ENCODE data around the gene POGLUT3.
A peak's percentile ranks its signal among the peaks of the same experiment; 100 is the strongest.

The POGLUT3 gene

DNA sequence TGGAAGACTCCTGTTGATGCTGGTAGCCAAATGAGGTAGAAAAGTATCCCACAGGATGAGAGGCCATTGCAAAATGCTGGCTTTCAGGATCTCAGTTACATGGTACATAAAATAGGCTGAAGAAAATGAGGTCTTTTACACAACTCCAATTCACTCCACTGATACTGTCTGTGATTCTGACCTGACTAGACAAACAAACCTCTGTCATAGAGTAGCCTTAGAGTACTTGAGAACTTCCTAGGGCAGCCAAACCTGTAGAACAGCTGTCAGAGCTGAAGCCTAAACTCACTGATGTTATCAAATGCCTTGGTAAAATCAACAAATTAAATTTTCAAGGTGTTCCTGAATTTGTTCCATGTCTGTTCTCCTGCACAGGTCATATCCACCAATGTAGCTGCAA, 26.2 kb upstream of the POGLUT3 start:
- in situ Hi-C loops (cut with HindIII; ENCODE audit: low pct_unique_long_range_greater_than_20kb, low sequenced_read_pairs) = no loop called here
- peak; percentile 65 to 96 for DNase-seq (ENCODE audit: low read depth in 1 of 2, low spot score in 1 of 2)
- TF ChIP-seq JUND (IDR thresholded peaks at IDR 0.05; ENCODE audit: low read depth) = peak; percentile 78

DNA sequence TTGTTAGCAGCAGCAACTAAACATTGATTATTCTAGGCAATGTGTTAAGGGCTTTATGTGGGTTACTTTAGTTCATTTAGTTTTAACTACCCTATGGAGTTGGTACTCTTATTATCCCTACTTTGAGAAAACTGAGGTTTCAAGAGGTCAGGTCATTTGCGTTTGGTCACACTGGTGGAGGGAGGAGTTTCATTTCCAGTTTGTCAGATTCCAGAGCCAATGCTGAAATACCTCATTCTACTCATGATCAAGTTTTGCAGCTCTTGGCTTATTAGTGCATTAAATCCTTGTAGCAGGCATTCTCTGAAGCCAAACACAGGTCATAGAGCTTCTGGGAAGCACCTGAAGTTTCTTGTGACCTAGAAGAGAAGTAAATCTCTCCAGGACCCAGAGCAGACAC, 24.1 kb upstream of the POGLUT3 start:
- in situ Hi-C loops (cut with HindIII; ENCODE audit: low pct_unique_long_range_greater_than_20kb, low sequenced_read_pairs) = no loop called here
- no peak for TF ChIP-seq JUND (IDR thresholded peaks at IDR 0.05; ENCODE audit: low read depth)
- peak in 1 of 2 experiments; percentile 54 for DNase-seq (ENCODE audit: low read depth in 1 of 2, low spot score in 1 of 2)

DNA sequence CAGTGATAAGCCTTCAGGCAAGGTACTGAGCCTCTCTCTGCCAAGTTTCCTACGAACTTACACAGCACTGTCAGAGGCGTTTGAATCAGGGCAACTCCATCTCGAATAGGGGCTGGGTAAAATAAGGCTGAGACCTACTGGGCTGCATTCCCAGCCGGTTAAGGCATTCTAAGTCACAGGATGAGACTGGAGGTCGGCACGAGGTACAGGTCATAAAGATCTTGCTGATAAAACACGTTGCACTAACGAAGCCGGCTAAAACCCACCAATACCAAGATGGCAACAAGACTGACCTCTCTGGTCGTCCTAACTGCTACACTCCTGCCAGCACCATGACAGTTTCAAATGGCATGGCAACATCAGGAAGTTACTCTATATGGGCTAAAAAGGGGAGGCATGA, 20.4 kb upstream of the POGLUT3 start:
- in situ Hi-C loops (cut with HindIII; ENCODE audit: low pct_unique_long_range_greater_than_20kb, low sequenced_read_pairs) = no loop called here
- no peak for TF ChIP-seq JUND (IDR thresholded peaks at IDR 0.05; ENCODE audit: low read depth)
- DNase-seq (ENCODE audit: low read depth in 1 of 2, low spot score in 1 of 2) = no peak

DNA sequence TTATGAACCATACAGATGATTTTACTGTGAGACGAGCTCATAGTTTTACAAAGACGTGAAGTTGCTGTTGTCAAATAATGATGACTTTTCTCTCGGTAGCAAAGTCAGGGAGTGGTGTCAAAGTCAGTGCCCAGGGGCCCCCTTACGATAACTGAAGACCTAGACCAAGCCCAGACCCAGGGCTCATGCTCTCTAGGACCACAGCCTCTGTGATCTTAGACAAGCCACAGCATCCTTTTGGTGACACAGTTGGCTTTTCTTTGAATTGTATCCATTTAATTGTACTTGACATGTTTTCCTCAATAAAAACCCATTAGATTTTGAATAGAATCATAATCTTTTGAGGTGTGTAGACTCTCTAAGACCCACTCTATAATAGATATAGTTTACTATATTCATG, 17.9 kb upstream of the POGLUT3 start:
- in situ Hi-C loops (cut with HindIII; ENCODE audit: low pct_unique_long_range_greater_than_20kb, low sequenced_read_pairs) = no loop called here
- no peak for DNase-seq (ENCODE audit: low read depth in 1 of 2, low spot score in 1 of 2)

DNA sequence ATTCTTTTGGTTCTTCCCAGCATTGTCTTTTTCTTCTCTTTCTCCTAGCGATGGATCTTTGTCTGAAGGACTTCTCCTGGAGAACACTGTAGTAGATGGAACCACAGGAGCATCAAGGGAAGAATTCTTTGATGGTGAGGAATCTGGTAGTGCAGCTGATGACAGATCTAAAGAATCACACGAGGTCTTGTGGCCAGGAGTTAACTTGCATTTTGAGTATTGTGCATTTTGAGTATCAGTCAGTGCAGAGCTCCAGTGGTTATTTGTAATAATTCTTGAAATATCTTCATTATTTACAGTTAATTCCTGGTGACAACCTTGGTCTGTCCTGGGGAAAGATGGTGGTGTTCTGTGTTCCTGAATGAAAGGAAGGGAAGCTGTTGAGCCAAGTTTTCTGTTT, 14.5 kb upstream of the POGLUT3 start:
- no peak for DNase-seq (ENCODE audit: low read depth in 1 of 2, low spot score in 1 of 2)
- no peak for TF ChIP-seq JUND (IDR thresholded peaks at IDR 0.05; ENCODE audit: low read depth)
- in situ Hi-C loops (cut with HindIII; ENCODE audit: low pct_unique_long_range_greater_than_20kb, low sequenced_read_pairs) = no loop called here

More for the DNA sequence above, 17.9 kb upstream of the POGLUT3 start:
- TF ChIP-seq JUND (IDR thresholded peaks at IDR 0.05; ENCODE audit: low read depth) = no peak

DNA sequence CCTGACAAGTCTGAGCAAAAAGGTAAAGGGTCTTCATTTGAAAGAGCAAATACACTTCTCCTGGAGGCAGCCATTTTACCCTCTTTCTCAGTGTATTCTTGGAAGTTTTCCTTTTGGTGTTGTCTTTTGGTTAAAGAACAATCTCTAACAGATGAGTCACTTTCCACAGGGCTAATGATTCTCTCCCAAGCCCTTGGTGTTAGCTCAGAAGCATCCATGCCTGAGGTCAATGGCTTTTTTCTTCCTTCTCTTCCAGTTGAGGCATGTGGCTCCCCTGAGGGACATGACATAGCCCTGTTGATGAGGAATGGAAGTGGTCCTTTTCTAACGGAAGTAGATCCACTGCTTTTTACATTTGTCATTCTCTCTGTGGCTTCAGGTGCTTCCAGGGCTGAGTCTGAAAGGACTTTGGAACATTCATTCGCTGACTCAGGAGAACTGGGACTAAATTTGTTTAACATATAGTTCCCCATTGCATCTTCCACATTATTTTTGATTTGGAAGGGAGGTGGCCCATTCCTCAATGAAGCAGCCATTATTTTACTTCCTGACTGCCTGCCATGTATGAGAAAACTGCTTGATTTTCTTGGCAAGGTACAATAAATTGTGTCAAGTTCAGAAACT, 13.8 kb upstream of the POGLUT3 start:
- in situ Hi-C loops (cut with HindIII; ENCODE audit: low pct_unique_long_range_greater_than_20kb, low sequenced_read_pairs) = no loop called here
- no peak for TF ChIP-seq JUND (IDR thresholded peaks at IDR 0.05; ENCODE audit: low read depth)
- no peak for DNase-seq (ENCODE audit: low read depth in 1 of 2, low spot score in 1 of 2)

DNA sequence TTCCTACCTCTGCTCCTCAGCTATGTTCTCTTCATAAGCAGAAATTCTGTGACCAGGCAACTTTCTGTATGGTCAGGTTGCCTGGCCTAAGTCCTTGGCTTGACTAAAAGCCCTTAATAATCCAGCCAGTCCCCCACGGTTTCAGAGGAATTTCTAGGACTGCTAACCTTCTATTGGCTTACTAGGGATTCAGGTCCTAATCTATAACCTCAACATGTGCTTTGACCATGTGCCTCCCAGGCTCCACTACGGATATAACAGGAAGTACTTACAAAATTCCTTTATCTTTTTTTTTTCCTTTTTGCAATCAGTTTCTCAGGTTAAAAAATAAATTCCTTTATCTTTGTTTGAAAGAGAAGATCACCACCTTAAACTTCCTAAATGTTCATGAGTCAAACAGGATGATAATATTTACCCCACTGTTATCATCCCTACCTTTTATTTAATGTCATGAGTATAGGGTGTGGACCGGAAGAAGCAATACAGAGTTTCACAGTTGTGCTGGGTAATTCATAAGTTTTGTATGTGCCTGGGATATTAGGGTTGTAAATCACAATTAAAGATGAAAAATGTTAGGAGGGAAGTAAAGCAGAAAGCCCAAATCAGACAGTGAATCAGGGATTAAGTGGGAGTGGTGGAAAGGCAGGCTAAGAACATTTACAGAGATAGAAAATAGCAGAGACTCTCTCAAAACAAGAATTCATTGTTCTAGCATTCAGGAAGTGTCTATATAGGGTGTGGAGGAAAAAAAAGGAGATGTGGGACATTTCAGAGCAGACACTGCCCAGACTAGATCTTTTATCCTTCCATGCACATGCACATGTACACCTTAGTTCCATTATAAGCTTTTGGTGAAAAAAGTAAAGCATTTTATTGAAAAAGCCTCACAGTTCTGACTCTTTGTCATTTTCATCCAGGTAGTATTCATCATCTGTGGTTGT, 10.7 kb upstream of the POGLUT3 start:
- DNase-seq (ENCODE audit: low read depth in 1 of 2, low spot score in 1 of 2) = no peak
- in situ Hi-C loops (cut with HindIII; ENCODE audit: low pct_unique_long_range_greater_than_20kb, low sequenced_read_pairs) = no loop called here
- no peak for TF ChIP-seq JUND (IDR thresholded peaks at IDR 0.05; ENCODE audit: low read depth)

DNA sequence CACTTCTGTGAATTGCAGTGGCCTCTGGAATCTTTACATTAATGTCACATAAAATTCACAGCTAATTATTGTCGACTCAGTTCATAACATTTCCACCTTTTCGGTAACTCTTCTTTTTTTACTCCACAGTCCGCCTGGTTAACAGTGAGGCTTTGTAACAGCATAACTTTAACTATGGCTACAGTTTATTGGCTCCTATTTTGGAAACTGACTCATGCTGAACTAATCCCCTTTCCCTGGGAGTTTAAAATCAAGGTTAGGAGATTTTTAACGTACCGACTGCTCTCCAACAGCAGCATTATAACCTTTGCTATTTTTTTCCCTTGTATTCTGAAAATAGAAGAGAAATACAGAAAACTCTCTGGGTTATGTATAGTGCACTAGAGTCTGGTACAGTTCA, 3.2 kb upstream of the POGLUT3 start:
- in situ Hi-C loops (cut with HindIII; ENCODE audit: low pct_unique_long_range_greater_than_20kb, low sequenced_read_pairs) = no loop called here
- TF ChIP-seq JUND (IDR thresholded peaks at IDR 0.05; ENCODE audit: low read depth) = no peak
- DNase-seq (ENCODE audit: low read depth in 1 of 2, low spot score in 1 of 2) = no peak

DNA sequence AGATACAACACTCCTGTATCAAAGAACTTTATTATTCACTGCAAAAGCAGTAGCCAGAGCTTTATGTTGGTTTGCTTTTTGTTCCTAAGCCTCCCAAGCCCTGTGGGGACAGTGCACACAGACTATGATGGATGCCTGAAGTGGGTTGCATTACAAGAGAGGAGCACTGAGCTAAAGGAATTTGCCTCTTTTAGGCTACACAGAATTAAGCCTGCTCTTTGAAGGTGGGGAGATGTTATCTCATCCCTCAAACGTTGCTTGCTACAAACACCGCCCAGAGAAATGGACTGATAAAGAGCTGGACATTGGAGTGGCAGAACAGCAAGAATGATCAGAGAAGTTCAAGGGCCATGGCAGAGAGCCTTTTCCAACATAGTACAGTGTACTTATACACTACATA, 2.5 kb upstream of the POGLUT3 start:
- no peak for TF ChIP-seq JUND (IDR thresholded peaks at IDR 0.05; ENCODE audit: low read depth)
- no peak for DNase-seq (ENCODE audit: low read depth in 1 of 2, low spot score in 1 of 2)
- in situ Hi-C loops (cut with HindIII; ENCODE audit: low pct_unique_long_range_greater_than_20kb, low sequenced_read_pairs) = no loop called here

DNA sequence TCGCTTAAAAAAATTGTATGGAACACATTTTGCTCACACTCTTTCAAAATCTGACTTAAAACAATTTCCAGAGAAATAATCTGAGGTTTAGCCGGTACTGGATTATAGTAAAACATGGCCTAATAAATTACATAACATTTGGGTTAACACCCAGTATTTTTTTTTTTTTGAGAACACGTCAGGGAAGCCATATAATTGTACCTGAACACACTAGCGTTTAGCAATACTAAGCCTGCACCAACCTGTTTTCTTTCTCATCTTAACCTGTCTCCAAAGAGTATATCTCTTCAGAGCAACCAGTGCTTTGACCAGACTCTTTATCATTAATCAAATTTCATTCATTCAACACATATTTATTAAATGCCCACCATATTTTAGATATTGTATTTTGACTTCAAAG, 2.0 kb upstream of the POGLUT3 start:
- in situ Hi-C loops (cut with HindIII; ENCODE audit: low pct_unique_long_range_greater_than_20kb, low sequenced_read_pairs) = no loop called here
- TF ChIP-seq JUND (IDR thresholded peaks at IDR 0.05; ENCODE audit: low read depth) = no peak
- DNase-seq (ENCODE audit: low read depth in 1 of 2, low spot score in 1 of 2) = no peak

DNA sequence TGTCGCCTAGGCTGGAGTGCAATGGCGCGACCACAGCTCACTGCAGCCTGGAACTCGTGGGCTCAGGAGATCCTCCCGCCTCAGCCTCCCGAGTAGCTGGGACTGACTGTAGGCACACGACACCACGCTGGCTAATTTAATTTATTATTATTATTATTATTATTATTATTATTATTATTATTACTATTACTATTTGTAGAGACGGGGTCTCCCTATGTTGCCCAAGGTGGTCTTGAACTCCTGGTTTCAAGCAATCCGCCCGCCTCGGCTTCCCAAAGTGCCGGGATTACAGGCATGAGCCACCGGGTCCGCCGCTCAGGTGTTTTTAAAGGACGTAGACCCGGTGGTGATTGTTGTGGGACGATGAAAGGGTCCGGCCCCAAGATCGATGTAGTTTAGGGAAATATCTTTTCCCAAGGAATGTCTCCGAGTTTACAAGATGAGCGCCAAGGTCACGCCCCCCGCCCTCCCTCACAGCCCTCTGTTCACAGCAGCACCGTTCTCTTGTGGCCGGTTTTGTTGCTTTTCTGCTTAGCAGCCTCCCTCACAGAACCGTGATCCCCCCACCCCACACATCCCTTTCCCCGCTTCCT, 728 bp upstream of the POGLUT3 start:
- in situ Hi-C loops (cut with HindIII; ENCODE audit: low pct_unique_long_range_greater_than_20kb, low sequenced_read_pairs) = no loop called here
- no peak for DNase-seq (ENCODE audit: low read depth in 1 of 2, low spot score in 1 of 2)
- TF ChIP-seq JUND (IDR thresholded peaks at IDR 0.05; ENCODE audit: low read depth) = no peak

DNA sequence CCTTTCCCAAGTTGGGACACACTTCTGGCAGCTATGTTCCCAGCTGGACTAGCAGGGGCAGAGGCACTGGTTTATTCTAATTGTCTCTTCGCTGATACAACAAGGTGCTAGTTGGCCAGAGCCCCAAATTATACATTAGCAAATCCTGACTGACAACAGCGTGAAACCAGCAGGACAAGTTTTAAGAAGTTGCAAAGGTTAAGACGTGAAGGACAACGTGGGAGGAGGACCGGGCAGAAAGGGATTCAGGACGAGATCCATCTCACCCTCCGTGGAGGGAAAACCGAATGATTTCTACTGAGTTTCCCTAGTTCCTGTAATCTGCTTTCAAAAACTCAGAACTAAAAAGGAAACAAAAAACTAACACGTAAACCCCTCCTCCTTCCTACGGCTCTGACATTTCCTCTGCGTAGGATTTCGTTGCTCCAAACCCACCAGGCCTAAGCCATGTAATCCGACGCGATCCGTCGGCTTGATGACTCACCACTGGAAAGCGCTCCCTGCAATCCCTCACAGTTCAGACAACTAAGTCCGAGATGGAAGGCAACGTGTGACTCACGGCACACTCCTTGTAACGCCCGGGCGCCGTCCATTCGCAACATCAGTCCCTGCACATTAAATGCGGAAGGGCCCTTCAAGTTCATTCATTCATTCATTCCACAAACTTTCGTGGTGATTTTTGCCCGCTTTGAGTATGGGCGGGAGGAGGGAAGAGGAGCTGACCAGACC, 703 bp downstream of the POGLUT3 start:
- peak; percentile 77 to 95 for DNase-seq (ENCODE audit: low read depth in 1 of 2, low spot score in 1 of 2)
- peak; percentile 58; the same call in 1 of the 2 replicates for TF ChIP-seq JUND (IDR thresholded peaks at IDR 0.05; ENCODE audit: low read depth)
- in situ Hi-C loops (cut with HindIII; ENCODE audit: low pct_unique_long_range_greater_than_20kb, low sequenced_read_pairs) = no loop called here

Data from T47D (cell line).